ENCODE results near the gene NSUN3. TPM values are rescaled to one million over a fixed set of nuclear protein-coding genes. Genes with fewer than 3 reads are reported as not detected.
"Not testable (repeated sequence)": the region's sequence is repeated elsewhere in the genome, so short reads cannot be mapped to it uniquely, and the experiment has no call there.

The NSUN3 gene
- polyA plus RNA-seq, 3 donors = 10.8 to 14.4 (median 12.7) TPM

DNA sequence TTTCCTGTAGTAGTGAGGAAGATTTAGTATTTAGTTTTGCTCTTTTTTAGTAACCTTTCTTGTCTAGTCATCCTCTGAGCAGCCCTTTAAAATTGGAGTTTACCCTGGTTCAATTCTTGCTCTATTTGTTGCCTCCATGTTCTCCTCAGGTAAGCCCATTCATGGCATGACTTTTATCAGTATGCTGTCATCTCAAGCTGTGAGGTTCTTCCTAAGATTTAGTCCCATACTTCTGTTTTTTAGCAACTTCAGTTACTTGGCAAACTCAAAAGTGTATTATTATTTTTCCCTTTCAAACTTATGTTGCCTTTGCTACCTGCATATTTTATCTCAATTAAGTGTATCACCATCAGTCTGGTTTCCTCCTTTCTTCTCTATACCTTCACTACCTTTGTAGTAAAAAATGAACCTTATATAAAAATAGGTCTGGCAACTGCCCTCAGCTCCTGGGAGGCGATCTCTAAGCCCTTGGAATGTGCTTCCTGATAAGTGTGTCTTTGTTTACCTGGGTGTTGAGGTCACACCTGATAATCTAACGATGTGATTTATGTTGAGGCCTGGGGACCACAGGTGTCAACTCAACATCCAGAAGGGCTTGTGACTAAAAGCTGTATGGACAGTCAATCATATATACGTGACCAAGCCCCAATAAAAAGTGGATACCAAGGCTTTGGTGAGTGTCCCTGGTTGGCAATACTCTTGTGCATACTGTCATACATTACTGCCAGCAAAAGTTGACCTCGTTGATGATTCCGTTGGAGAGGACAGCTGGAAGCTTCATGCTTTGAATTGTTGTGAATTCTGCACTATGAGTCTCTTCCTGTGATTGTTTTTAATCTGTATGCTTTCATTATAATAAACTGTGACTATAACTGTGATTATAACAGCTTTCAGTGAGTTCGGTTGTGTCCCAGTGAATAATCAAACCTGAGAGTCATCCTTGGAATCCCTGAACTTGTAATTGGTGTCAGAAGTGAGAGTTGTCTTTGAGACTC, 3.9 kb downstream of the NSUN3 start:
- DNase-seq (ENCODE audit: low read depth in 3 of 3, low spot score in 2 of 3) = no peak

- DNase-seq (ENCODE audit: low read depth in 3 of 3, low spot score in 2 of 3) = no peak
Measured at GRCh38 chr3:94069194-94069813, 6.4 kb downstream of the NSUN3 start.

GRCh38 chr3:94070341-94070911, 7.6 kb downstream of the NSUN3 start:
- no peak for DNase-seq (ENCODE audit: low read depth in 3 of 3, low spot score in 2 of 3)

DNA sequence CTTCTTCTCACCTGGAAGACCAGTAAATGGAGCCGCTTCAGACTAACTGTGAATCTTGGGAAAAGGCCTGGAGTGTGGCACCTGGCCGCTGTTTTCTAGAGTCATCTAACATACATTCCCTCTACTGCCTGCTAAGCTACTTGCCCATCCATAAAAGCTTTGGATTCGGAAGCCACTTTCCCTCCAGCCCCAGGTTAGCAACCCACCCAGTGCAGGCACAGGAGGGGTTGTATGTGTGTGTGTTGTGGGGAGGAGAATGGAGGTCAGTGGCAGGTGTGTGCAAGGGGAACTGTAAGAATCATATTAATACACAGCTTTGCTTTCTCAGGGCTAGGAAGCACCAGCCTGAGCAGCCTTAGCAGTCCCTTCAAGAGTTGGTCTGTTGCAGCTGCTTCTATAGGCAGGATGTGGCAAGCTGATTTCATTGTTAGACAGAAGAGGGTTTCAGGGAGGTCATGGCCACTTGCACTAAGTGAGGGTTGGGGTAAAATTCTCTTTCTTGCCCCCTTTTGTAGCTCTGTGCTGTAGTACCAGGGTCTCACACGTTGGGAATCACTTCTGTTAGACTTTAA, 8.9 kb downstream of the NSUN3 start:
- DNase-seq (ENCODE audit: low read depth in 3 of 3, low spot score in 2 of 3) = no peak

- no peak for DNase-seq (ENCODE audit: low read depth in 3 of 3, low spot score in 2 of 3)
Measured at GRCh38 chr3:94076055-94076454, 13.2 kb downstream of the NSUN3 start.

DNA sequence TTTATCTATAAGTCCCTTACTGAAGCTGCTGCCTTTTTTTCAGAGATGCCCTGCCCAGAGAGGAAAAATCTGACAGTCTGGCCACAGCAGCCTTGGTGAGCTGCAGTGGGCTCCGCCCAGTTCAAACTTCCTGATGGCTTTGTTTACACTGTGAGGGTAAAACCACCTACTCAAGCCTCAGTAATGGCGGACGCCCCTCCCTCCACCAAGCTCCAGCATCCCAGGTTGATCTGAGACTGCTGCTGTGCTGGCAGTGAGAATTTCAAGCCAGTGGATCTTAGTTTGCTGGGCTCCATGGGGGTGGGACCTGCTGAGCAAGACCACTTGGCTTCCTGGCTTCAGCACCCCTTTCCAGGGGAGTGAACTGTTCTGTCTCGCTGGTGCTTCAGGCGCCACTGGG, 17.7 kb downstream of the NSUN3 start:
- DNase-seq (ENCODE audit: low read depth in 3 of 3, low spot score in 2 of 3) = not testable (repeated sequence)

DNA sequence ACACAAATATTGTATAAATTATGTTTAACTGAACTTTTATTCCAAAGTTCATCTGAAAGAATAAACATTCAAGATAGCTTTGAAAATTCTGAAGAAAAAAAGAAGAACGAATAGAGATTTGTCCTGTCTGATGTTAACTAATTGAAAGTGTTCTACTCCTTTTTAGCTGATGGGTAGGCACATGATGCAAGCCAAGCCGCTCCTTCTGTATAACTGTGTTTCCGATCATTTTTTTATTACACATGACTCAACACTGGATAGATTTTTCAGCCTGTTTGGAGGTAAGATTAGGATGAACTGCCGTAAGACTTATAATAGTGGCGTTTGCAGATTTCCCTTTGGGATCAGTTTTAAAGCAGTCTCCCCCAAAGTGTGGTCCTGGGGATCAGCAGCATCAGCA, 19.0 kb downstream of the NSUN3 start:
- no peak for DNase-seq (ENCODE audit: low read depth in 3 of 3, low spot score in 2 of 3)

GRCh38 chr3:94082391-94082937, 19.6 kb downstream of the NSUN3 start:
- peak in 1 of 3 donors; percentile 10 for DNase-seq (ENCODE audit: low read depth in 3 of 3, low spot score in 2 of 3)

- DNase-seq (ENCODE audit: low read depth in 3 of 3, low spot score in 2 of 3) = no peak
Measured at GRCh38 chr3:94083261-94083660, 20.4 kb downstream of the NSUN3 start.

GRCh38 chr3:94089126-94089525, 26.3 kb downstream of the NSUN3 start:
- no peak for DNase-seq (ENCODE audit: low read depth in 3 of 3, low spot score in 2 of 3)

DNA sequence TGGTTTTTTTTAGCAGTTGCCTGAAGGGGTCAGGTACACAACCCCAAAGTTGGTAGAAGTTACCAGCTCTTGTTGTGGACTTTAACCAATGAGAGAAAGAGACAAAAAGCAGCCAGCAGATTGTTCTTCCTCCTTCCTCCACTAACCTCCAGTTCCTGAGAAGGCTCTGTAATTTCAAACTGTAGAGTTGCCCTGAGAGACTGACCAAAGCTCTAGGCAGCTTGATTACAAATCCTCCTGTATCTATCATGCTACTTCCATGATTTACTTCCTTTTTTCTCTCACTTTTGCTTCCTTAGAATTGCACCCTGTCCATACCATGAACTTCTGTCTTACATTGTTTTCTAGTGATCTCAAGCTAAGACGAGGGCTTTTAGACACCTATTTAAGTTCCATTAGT, 29.2 kb downstream of the NSUN3 start:
- DNase-seq (ENCODE audit: low read depth in 3 of 3, low spot score in 2 of 3) = no peak

GRCh38 chr3:94093151-94093550, 30.3 kb downstream of the NSUN3 start:
- DNase-seq (ENCODE audit: low read depth in 3 of 3, low spot score in 2 of 3) = no peak

DNA sequence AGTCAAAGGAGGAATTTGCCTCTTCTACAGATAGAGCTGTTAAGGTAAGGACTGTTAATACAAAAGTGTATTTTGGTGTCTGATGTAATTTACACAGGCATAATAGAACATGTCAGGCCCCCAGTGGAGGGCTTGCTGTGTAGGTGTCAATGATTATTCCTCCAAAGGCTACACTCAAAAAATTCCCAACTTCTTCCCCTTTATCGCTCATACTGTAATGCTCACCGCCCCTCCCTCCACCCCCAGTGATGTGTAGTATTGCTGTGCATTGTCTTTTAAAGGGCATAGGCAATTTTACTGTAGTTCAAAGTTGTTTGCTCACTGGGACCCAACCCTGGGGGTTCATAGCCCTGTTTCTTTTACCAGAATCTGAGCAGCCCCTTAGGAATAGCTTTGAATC, 32.2 kb downstream of the NSUN3 start:
- DNase-seq (ENCODE audit: low read depth in 3 of 3, low spot score in 2 of 3) = no peak

GRCh38 chr3:94098452-94098851, 35.6 kb downstream of the NSUN3 start:
- DNase-seq (ENCODE audit: low read depth in 3 of 3, low spot score in 2 of 3) = no peak

GRCh38 chr3:94099311-94099710, 36.5 kb downstream of the NSUN3 start:
- no peak for DNase-seq (ENCODE audit: low read depth in 3 of 3, low spot score in 2 of 3)

DNA sequence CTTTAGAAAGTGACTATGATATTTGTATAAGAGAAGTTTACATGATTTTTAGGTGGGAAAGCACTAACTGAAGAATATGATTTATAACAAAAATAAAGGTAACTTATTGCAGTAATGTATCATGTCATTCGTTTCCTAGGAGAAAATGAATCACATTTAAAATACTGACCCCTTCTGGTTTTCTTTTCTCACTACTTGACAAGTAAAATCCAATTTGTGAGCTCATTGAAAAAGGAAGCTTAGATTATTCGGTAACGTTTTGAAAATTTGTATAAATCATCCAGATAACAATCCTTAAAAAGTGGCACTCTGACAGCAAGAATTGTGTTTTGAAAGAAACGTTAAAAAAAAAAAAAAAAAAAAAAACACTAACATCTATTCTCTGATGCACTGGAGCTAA, 39.0 kb downstream of the NSUN3 start:
- no peak for DNase-seq (ENCODE audit: low read depth in 3 of 3, low spot score in 2 of 3)

- no peak for DNase-seq (ENCODE audit: low read depth in 3 of 3, low spot score in 2 of 3)
Measured at GRCh38 chr3:94106268-94106667, 43.4 kb downstream of the NSUN3 start.

DNA sequence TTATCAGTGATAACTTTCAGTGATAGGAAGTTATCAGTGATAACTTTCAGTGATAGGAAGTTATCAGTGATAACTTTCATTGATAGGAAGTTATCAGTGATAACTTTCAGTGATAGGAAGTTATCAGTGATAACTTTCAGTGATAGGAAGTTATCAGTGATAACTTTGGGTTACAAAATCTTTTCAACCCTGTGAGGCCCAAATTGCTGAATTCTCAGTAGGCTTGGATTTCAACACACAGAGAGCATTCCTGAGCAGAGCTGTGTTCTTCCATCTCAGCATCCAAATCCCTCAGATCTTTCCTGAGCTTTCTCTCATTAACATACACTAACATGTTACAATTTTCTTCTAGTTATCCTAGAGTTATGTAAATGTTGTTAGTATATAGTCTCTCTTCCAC, 47.4 kb downstream of the NSUN3 start:
- DNase-seq (ENCODE audit: low read depth in 3 of 3, low spot score in 2 of 3) = not testable (repeated sequence)

DNA sequence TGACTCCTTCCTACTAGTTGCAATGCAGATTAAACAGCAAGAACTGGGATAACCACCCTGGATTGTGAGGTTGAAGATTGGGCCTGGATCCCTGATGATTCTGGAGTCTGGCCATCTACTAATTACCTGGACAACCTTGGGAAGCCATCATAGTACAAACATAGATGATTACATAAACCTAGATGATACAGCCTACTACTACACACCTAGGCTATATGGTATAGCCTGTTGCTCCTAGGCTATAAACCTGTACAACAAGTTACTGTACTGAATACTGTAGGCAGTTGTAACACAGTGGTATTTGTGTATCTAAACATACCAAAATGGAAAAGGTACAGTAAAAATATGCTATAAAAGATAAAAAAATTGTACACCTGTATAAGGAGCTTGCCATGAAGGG, 48.0 kb downstream of the NSUN3 start:
- no peak for DNase-seq (ENCODE audit: low read depth in 3 of 3, low spot score in 2 of 3)

- DNase-seq (ENCODE audit: low read depth in 3 of 3, low spot score in 2 of 3) = no peak
Measured at GRCh38 chr3:94114666-94115065, 51.8 kb downstream of the NSUN3 start.

DNA sequence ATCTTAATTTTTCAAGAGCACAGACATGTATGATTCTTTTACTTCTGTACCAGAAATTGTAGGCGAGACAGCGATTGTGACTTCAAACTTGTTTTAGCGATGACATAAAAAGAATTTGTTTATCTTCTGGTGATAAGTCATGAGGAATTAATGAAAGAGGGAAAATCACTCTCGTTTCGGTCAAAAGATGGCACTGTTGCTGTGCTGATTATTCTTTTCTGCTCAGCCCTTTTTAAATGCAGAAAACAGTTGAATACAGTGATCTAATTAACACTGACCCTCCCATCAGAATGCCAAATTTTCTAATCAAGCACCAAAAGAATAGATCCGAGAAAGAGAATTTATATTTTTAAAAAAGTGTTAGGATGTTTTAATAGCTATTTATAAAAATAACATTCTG, 52.6 kb downstream of the NSUN3 start:
- no peak for DNase-seq (ENCODE audit: low read depth in 3 of 3, low spot score in 2 of 3)

Measured in right renal cortex interstitium (tissue), 3 donors.